ENCODE results near the gene MPP3. TPM values are rescaled to one million over a fixed set of nuclear protein-coding genes. Genes with fewer than 3 reads are reported as not detected.
A peak's percentile ranks its signal among the peaks of the same experiment; 100 is the strongest.

Gene MPP3
- total and polyA plus RNA-seq, 10 of the 15 experiments (the other 5 are each of a cell fraction or from before 2014, with no cell fraction given), result not detected

DNA sequence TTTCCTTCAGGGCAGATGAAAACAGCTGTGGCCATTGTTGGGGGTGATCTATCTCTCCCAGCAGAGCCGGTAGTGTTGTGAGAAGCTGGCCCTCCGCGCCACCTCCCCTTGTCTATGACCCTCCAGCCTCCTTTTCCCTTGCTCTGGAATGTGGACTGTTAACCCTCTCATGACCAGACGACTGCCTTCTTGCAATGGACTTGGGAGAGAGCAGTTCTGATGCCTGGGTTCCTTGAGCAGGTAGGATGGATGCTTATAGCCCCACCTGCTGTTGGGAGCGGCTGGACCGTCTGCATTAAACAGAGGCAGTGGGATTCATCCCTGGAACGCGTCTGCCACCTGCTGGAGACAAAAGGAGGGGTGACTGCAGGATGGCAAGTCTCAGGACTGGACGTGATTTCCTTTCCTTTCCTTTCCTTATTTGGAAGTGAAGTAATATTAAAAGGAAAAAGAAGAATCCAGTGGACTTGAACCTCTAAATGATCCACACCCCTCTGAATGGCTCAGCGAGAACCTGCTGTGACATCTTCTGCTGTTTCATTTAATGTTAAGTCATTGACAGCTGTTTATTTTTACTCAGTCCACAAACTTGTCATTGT lies 72.6 kb downstream of the MPP3 start (continued):
- peak; percentile 100 for TF ChIP-seq SMC3 (IDR thresholded peaks at IDR 0.05; ENCODE audit: borderline replicate concordance, low read length)
- TF ChIP-seq SPI1 (IDR thresholded peaks at IDR 0.05; ENCODE audit: borderline replicate concordance, insufficient read depth, low read depth, low read length), result no peak
- 0 out of 2 replicates have a peak, but pooled peaks have one; percentile 38 for TF ChIP-seq NBN (IDR thresholded peaks at IDR 0.05)
- peak; percentile 45; the same call in 1 of the 2 replicates for TF ChIP-seq CHD2 (IDR thresholded peaks at IDR 0.05; ENCODE audit: borderline replicate concordance, low read depth, low read length)
- TF ChIP-seq, protein P1, sequence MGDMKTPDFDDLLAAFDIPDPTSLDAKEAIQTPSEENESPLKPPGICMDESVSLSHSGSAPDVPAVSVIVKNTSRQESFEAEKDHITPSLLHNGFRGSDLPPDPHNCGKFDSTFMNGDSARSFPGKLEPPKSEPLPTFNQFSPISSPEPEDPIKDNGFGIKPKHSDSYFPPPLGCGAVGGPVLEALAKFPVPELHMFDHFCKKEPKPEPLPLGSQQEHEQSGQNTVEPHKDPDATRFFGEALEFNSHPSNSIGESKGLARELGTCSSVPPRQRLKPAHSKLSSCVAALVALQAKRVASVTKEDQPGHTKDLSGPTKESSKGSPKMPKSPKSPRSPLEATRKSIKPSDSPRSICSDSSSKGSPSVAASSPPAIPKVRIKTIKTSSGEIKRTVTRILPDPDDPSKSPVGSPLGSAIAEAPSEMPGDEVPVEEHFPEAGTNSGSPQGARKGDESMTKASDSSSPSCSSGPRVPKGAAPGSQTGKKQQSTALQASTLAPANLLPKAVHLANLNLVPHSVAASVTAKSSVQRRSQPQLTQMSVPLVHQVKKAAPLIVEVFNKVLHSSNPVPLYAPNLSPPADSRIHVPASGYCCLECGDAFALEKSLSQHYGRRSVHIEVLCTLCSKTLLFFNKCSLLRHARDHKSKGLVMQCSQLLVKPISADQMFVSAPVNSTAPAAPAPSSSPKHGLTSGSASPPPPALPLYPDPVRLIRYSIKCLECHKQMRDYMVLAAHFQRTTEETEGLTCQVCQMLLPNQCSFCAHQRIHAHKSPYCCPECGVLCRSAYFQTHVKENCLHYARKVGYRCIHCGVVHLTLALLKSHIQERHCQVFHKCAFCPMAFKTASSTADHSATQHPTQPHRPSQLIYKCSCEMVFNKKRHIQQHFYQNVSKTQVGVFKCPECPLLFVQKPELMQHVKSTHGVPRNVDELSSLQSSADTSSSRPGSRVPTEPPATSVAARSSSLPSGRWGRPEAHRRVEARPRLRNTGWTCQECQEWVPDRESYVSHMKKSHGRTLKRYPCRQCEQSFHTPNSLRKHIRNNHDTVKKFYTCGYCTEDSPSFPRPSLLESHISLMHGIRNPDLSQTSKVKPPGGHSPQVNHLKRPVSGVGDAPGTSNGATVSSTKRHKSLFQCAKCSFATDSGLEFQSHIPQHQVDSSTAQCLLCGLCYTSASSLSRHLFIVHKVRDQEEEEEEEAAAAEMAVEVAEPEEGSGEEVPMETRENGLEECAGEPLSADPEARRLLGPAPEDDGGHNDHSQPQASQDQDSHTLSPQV (IDR thresholded peaks at IDR 0.05), result peak; percentile 92; the same call in 1 of the 2 replicates
- TF ChIP-seq, protein P2, sequence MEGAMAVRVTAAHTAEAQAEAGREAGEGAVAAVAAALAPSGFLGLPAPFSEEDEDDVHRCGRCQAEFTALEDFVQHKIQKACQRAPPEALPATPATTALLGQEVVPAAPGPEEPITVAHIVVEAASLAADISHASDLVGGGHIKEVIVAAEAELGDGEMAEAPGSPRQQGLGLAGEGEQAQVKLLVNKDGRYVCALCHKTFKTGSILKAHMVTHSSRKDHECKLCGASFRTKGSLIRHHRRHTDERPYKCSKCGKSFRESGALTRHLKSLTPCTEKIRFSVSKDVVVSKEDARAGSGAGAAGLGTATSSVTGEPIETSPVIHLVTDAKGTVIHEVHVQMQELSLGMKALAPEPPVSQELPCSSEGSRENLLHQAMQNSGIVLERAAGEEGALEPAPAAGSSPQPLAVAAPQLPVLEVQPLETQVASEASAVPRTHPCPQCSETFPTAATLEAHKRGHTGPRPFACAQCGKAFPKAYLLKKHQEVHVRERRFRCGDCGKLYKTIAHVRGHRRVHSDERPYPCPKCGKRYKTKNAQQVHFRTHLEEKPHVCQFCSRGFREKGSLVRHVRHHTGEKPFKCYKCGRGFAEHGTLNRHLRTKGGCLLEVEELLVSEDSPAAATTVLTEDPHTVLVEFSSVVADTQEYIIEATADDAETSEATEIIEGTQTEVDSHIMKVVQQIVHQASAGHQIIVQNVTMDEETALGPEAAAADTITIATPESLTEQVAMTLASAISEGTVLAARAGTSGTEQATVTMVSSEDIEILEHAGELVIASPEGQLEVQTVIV (IDR thresholded peaks at IDR 0.05; ENCODE audit: borderline replicate concordance, partially characterized antibody), result no peak
- TF ChIP-seq, protein P3, sequence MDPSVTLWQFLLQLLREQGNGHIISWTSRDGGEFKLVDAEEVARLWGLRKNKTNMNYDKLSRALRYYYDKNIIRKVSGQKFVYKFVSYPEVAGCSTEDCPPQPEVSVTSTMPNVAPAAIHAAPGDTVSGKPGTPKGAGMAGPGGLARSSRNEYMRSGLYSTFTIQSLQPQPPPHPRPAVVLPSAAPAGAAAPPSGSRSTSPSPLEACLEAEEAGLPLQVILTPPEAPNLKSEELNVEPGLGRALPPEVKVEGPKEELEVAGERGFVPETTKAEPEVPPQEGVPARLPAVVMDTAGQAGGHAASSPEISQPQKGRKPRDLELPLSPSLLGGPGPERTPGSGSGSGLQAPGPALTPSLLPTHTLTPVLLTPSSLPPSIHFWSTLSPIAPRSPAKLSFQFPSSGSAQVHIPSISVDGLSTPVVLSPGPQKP (IDR thresholded peaks at IDR 0.05; ENCODE audit: low read depth, low read length), result peak; percentile 45; the same call in 1 of the 2 replicates
- no peak for TF ChIP-seq SIX5 (IDR thresholded peaks at IDR 0.05; ENCODE audit: low read depth, low read length, severe bottlenecking)
- TF ChIP-seq RAD21 (IDR thresholded peaks at IDR 0.05; ENCODE audit: insufficient read depth, low read depth, low read length), result peak; percentile 96
- peak; percentile 57; the same call in 1 of the 2 replicates for TF ChIP-seq MXI1 (IDR thresholded peaks at IDR 0.05; ENCODE audit: low read depth, low read length)
- TF ChIP-seq IKZF2 (IDR thresholded peaks at IDR 0.05), result peak in 1 of 2 experiments; percentile 46; a peak in 2 of 4 replicates
- peak; percentile 85 for TF ChIP-seq YY1 (IDR thresholded peaks at IDR 0.05; ENCODE audit: low read depth, low read length)

Data from GM12878 (cell line).